Measurements from ENCODE around the gene C11orf65.
"Not testable (repeated sequence)": the region's sequence is repeated elsewhere in the genome, so short reads cannot be mapped to it uniquely, and the experiment has no call there.

C11orf65 gene

DNA sequence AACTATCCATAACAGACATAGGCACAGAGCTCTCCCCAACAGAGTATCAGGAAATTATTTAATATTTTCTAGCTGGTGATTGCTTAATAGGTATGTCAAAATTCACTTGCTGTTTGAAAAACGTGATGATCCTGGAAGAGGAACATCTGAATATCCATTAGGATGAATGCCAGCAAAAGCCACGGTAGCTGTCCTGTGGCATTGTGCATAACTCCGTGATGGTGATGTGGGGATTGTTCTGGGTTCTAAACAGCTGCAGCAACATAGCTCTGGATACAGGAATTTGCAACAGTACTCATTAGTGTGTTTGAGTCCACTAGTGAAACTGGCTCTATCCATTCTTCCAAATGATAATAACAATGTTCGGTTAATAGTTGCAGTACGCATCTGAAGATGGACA, 78.8 kb downstream of the C11orf65 start:
- no peak overlapping the region for H3K14ac ChIP-seq (ENCODE audit: low read length in 2 of 2)
- H3K23ac ChIP-seq (ENCODE audit: low read length in 2 of 2) = no peak overlapping the region
- H2BK15ac ChIP-seq (ENCODE audit: low read depth, poor library complexity, severe bottlenecking) = no peak overlapping the region
- H3K9ac ChIP-seq (ENCODE audit: low read length) = no peak overlapping the region
- no peak overlapping the region for H2AFZ ChIP-seq (ENCODE audit: low read depth, low read length)
- DNase-seq = no peak
- H3K4ac ChIP-seq (ENCODE audit: low read depth in 1 of 2, low read length in 2 of 2) = no peak overlapping the region
- no peaks in the 10 kb centered on the region for H3K4me1 ChIP-seq (ENCODE audit: control insufficient read depth, insufficient read depth, low read depth, low read length)
- H4K8ac ChIP-seq (ENCODE audit: low read length) = no peak overlapping the region
- no peak overlapping the region for H2BK120ac ChIP-seq (ENCODE audit: low read depth, low read length)
- no peaks in the 10 kb centered on the region for H3K9me3 ChIP-seq (ENCODE audit: control insufficient read depth, low read length)
- no peak overlapping the region for H2BK12ac ChIP-seq (ENCODE audit: low read length in 2 of 2)
- H3K79me1 ChIP-seq (replicated peaks; ENCODE audit: low read length, poor library complexity, severe bottlenecking) = no peaks in the 10 kb centered on the region
- no peak overlapping the region for H2AK5ac ChIP-seq (ENCODE audit: low read length, severe bottlenecking)
- no peaks in the 10 kb centered on the region for H3K27me3 ChIP-seq (ENCODE audit: control insufficient read depth in 1 of 2, insufficient read depth in 1 of 2, low read length in 2 of 2)
- no peak overlapping the region for H3K27ac ChIP-seq (ENCODE audit: low read length, poor library complexity, severe bottlenecking)
- no peak overlapping the region for H3K18ac ChIP-seq (ENCODE audit: low read depth in 1 of 2, low read length in 2 of 2)
- no peak overlapping the region for H4K91ac ChIP-seq (ENCODE audit: low read length)
- H3K4me3 ChIP-seq (ENCODE audit: insufficient read depth in 1 of 2, low read depth in 1 of 2, low read length in 2 of 2) = no peak overlapping the region
- H3K4me2 ChIP-seq (ENCODE audit: low read length, poor library complexity, severe bottlenecking) = no peak overlapping the region
- H3K36me3 ChIP-seq (ENCODE audit: control insufficient read depth in 1 of 2, insufficient read depth in 2 of 2, low read depth in 1 of 2, low read length in 2 of 2) = no peaks in the 10 kb centered on the region
- no peak overlapping the region for H2BK5ac ChIP-seq (ENCODE audit: low read depth, low read length, poor library complexity, severe bottlenecking)
- 82% methylated on average over 5 of the region's 5 CpGs for WGBS

DNA sequence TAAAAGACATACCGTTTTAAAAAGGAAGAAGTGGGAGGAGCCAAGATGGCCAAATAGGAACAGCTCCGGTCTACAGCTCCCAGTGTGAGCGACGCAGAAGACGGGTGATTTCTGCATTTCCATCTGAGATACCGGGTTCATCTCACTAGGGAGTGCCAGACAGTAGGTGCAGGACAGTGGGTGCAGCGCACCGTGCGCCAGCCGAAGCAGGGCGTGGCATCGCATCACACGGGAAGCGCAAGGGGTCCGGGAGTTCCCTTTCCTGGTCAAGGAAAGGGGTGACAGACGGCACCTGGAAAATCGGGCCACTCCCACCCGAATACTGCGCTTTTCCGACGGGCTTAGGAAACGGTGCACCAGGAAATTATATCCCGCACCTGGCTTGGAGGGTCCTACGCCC, 93.8 kb downstream of the C11orf65 start:
- H3K36me3 ChIP-seq (ENCODE audit: control insufficient read depth in 1 of 2, insufficient read depth in 2 of 2, low read depth in 1 of 2, low read length in 2 of 2) = peaks cover 0 to 14% of the 10 kb centered on the region in 2 experiments
- not testable (repeated sequence) for H2AK5ac ChIP-seq (ENCODE audit: low read length, severe bottlenecking); H3K9ac ChIP-seq (ENCODE audit: low read length); H3K79me1 ChIP-seq (replicated peaks; ENCODE audit: low read length, poor library complexity, severe bottlenecking); H2BK120ac ChIP-seq (ENCODE audit: low read depth, low read length); H3K27me3 ChIP-seq (ENCODE audit: control insufficient read depth in 1 of 2, insufficient read depth in 1 of 2, low read length in 2 of 2); H2BK12ac ChIP-seq (ENCODE audit: low read length in 2 of 2); H3K14ac ChIP-seq (ENCODE audit: low read length in 2 of 2); H3K18ac ChIP-seq (ENCODE audit: low read depth in 1 of 2, low read length in 2 of 2); H2BK5ac ChIP-seq (ENCODE audit: low read depth, low read length, poor library complexity, severe bottlenecking); H3K4ac ChIP-seq (ENCODE audit: low read depth in 1 of 2, low read length in 2 of 2); H3K27ac ChIP-seq (ENCODE audit: low read length, poor library complexity, severe bottlenecking); H3K4me1 ChIP-seq (ENCODE audit: control insufficient read depth, insufficient read depth, low read depth, low read length); DNase-seq; H3K4me2 ChIP-seq (ENCODE audit: low read length, poor library complexity, severe bottlenecking); H4K91ac ChIP-seq (ENCODE audit: low read length); H3K9me3 ChIP-seq (ENCODE audit: control insufficient read depth, low read length); H3K23ac ChIP-seq (ENCODE audit: low read length in 2 of 2); H2AFZ ChIP-seq (ENCODE audit: low read depth, low read length); H4K8ac ChIP-seq (ENCODE audit: low read length); H3K4me3 ChIP-seq (ENCODE audit: insufficient read depth in 1 of 2, low read depth in 1 of 2, low read length in 2 of 2); H2BK15ac ChIP-seq (ENCODE audit: low read depth, poor library complexity, severe bottlenecking)
- 97% methylated on average over 24 of the region's 24 CpGs for WGBS

DNA sequence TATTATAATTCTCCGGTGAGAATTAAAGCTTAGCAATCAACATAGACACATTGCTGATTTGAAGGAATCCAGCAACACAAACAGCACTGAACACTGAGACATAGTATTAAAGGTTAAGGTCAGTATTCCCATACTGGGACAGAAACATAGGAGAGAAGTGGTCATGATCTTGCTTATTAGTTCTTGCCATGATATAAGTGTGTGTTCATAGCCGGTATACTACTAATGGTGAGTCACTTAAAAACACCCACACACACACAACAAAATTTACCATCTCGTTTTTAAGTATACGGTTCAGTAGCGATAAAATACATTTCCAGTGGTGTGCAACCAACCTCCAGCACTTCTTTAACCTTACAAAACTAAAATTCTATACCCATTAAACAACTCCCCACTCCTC, 96.3 kb downstream of the C11orf65 start:
- H2AFZ ChIP-seq (ENCODE audit: low read depth, low read length) = no peak overlapping the region
- H3K9me3 ChIP-seq (ENCODE audit: control insufficient read depth, low read length) = peaks cover 3% of the 10 kb centered on the region
- H3K4ac ChIP-seq (ENCODE audit: low read depth in 1 of 2, low read length in 2 of 2) = no peak overlapping the region
- no peak overlapping the region for H4K91ac ChIP-seq (ENCODE audit: low read length)
- H3K9ac ChIP-seq (ENCODE audit: low read length) = no peak overlapping the region
- no peaks in the 10 kb centered on the region for H3K27me3 ChIP-seq (ENCODE audit: control insufficient read depth in 1 of 2, insufficient read depth in 1 of 2, low read length in 2 of 2)
- no peak overlapping the region for H4K8ac ChIP-seq (ENCODE audit: low read length)
- DNase-seq = no peak
- H2BK120ac ChIP-seq (ENCODE audit: low read depth, low read length) = no peak overlapping the region
- no peak overlapping the region for H3K27ac ChIP-seq (ENCODE audit: low read length, poor library complexity, severe bottlenecking)
- H3K4me3 ChIP-seq (ENCODE audit: insufficient read depth in 1 of 2, low read depth in 1 of 2, low read length in 2 of 2) = no peak overlapping the region
- H2AK5ac ChIP-seq (ENCODE audit: low read length, severe bottlenecking) = no peak overlapping the region
- 71% methylated on average over 4 of the region's 5 CpGs for WGBS
- no peaks in the 10 kb centered on the region for H3K79me1 ChIP-seq (replicated peaks; ENCODE audit: low read length, poor library complexity, severe bottlenecking)
- H3K36me3 ChIP-seq (ENCODE audit: control insufficient read depth in 1 of 2, insufficient read depth in 2 of 2, low read depth in 1 of 2, low read length in 2 of 2) = peaks cover 0 to 28% of the 10 kb centered on the region in 2 experiments
- H3K14ac ChIP-seq (ENCODE audit: low read length in 2 of 2) = no peak overlapping the region
- no peak overlapping the region for H3K18ac ChIP-seq (ENCODE audit: low read depth in 1 of 2, low read length in 2 of 2)
- H3K4me1 ChIP-seq (ENCODE audit: control insufficient read depth, insufficient read depth, low read depth, low read length) = no peaks in the 10 kb centered on the region
- no peak overlapping the region for H2BK15ac ChIP-seq (ENCODE audit: low read depth, poor library complexity, severe bottlenecking)
- H3K23ac ChIP-seq (ENCODE audit: low read length in 2 of 2) = no peak overlapping the region
- H2BK12ac ChIP-seq (ENCODE audit: low read length in 2 of 2) = no peak overlapping the region
- no peak overlapping the region for H3K4me2 ChIP-seq (ENCODE audit: low read length, poor library complexity, severe bottlenecking)
- no peak overlapping the region for H2BK5ac ChIP-seq (ENCODE audit: low read depth, low read length, poor library complexity, severe bottlenecking)

DNA sequence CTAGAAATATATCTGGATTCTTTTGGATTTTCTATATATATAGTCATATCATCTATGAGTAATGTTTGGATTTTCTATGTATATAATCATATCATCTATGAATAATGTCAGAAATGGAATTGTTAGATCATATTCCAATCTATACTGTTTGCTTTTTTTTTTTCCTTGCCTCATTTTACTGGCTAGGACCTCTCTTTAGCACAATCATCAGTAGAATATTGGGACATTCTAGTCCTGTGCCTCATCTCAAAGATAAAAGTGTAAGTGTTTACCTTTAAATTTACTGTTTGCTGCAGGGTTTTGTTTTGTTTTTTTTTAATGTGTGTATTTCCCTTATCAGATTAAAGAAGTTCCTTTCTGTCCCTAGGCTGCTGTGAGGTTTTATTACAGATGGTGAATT, 97.0 kb downstream of the C11orf65 start:
- H2BK15ac ChIP-seq (ENCODE audit: low read depth, poor library complexity, severe bottlenecking) = no peak overlapping the region
- H4K91ac ChIP-seq (ENCODE audit: low read length) = no peak overlapping the region
- H3K18ac ChIP-seq (ENCODE audit: low read depth in 1 of 2, low read length in 2 of 2) = no peak overlapping the region
- peaks cover 0 to 34% of the 10 kb centered on the region in 2 experiments for H3K36me3 ChIP-seq (ENCODE audit: control insufficient read depth in 1 of 2, insufficient read depth in 2 of 2, low read depth in 1 of 2, low read length in 2 of 2)
- no peak overlapping the region for H3K4ac ChIP-seq (ENCODE audit: low read depth in 1 of 2, low read length in 2 of 2)
- H3K14ac ChIP-seq (ENCODE audit: low read length in 2 of 2) = no peak overlapping the region
- DNase-seq = no peak
- H2AK5ac ChIP-seq (ENCODE audit: low read length, severe bottlenecking) = no peak overlapping the region
- H2AFZ ChIP-seq (ENCODE audit: low read depth, low read length) = no peak overlapping the region
- H3K27me3 ChIP-seq (ENCODE audit: control insufficient read depth in 1 of 2, insufficient read depth in 1 of 2, low read length in 2 of 2) = no peaks in the 10 kb centered on the region
- no peak overlapping the region for H3K27ac ChIP-seq (ENCODE audit: low read length, poor library complexity, severe bottlenecking)
- H2BK12ac ChIP-seq (ENCODE audit: low read length in 2 of 2) = no peak overlapping the region
- no peak overlapping the region for H3K4me2 ChIP-seq (ENCODE audit: low read length, poor library complexity, severe bottlenecking)
- H3K79me1 ChIP-seq (replicated peaks; ENCODE audit: low read length, poor library complexity, severe bottlenecking) = no peaks in the 10 kb centered on the region
- no peak overlapping the region for H3K4me3 ChIP-seq (ENCODE audit: insufficient read depth in 1 of 2, low read depth in 1 of 2, low read length in 2 of 2)
- H2BK120ac ChIP-seq (ENCODE audit: low read depth, low read length) = no peak overlapping the region
- no peak overlapping the region for H4K8ac ChIP-seq (ENCODE audit: low read length)
- peaks cover 3% of the 10 kb centered on the region for H3K9me3 ChIP-seq (ENCODE audit: control insufficient read depth, low read length)
- no peak overlapping the region for H3K23ac ChIP-seq (ENCODE audit: low read length in 2 of 2)
- no peak overlapping the region for H3K9ac ChIP-seq (ENCODE audit: low read length)
- H2BK5ac ChIP-seq (ENCODE audit: low read depth, low read length, poor library complexity, severe bottlenecking) = no peak overlapping the region
- no peaks in the 10 kb centered on the region for H3K4me1 ChIP-seq (ENCODE audit: control insufficient read depth, insufficient read depth, low read depth, low read length)

All from mesenchymal stem cell (in vitro differentiated cells and primary cell).